ENCODE results near the gene SAP30BP.

- no peak for TF ChIP-seq CTCF (IDR thresholded peaks at IDR 0.05)
- TF ChIP-seq POLR2A (IDR thresholded peaks at IDR 0.05), result no peak
Observed at GRCh38 chr17:75649687-75650086, 17.5 kb upstream of the SAP30BP start.

All from lower leg skin (tissue), 3 donors.